Smooth muscle cell (in vitro differentiated cells): Measurements from ENCODE around the gene HOXA4. TPM values are rescaled to one million over a fixed set of nuclear protein-coding genes. Genes with fewer than 3 reads are reported as not detected.
A peak's percentile ranks its signal among the peaks of the same experiment; 100 is the strongest.

Source experiments
- DNase-seq: peaks from one replicate; lab custom pipeline; 2025; ENCODE audit not compliant: unreplicated experiment; lab: John Stamatoyannopoulos, UW
- H2AFZ ChIP-seq: fragments of 200-600 bp; sonication (generic); 2 replicates; pipeline ENCODE4 v1.6.0; 2016; ENCODE audit warnings: antibody characterized with exemption, low read depth, mild to moderate bottlenecking
- H3F3A ChIP-seq: fragments of 200-600 bp; sonication (generic); 2 replicates; pipeline ENCODE4 v1.6.0; 2017; ENCODE audit warnings: antibody characterized with exemption, low read depth
- H3K27ac ChIP-seq: fragments of 200-600 bp; sonication (generic); 2 replicates; pipeline ENCODE4 v1.5.1; 2016; ENCODE audit warnings: low read depth, mild to moderate bottlenecking
- H3K27me3 ChIP-seq: fragments of 200-600 bp; sonication (generic); 2 replicates; pipeline ENCODE4 v1.6.1; 2016; ENCODE audit warnings: low read depth, mild to moderate bottlenecking
- H3K36me3 ChIP-seq: fragments of 200-600 bp; sonication (generic); 2 replicates; pipeline ENCODE4 v1.5.1; 2016; ENCODE audit warnings: low read depth
- H3K4me1 ChIP-seq: fragments of 200-600 bp; sonication (generic); 2 replicates; pipeline ENCODE4 v1.5.1; 2016; ENCODE audit warnings: low read depth
- H3K4me2 ChIP-seq: fragments of 200-600 bp; sonication (generic); 2 replicates; pipeline ENCODE4 v1.6.0; 2016; ENCODE audit warnings: mild to moderate bottlenecking
- H3K4me3 ChIP-seq: fragments of 200-600 bp; sonication (generic); 2 replicates; pipeline ENCODE4 v1.5.1; 2016; ENCODE audit warnings: mild to moderate bottlenecking
- H3K79me2 ChIP-seq: fragments of 200-600 bp; sonication (generic); 2 replicates; pipeline ENCODE4 v1.6.0; 2016; ENCODE audit warnings: low read depth, mild to moderate bottlenecking
- H3K9ac ChIP-seq: fragments of 200-600 bp; sonication (generic); 2 replicates; pipeline ENCODE4 v1.6.0; 2016; ENCODE audit warnings: low read depth
- H3K9me3 ChIP-seq: fragments of 200-600 bp; sonication (generic); replicated peaks from 2 replicates; pipeline ENCODE4 v1.5.1; 2016; ENCODE audit warnings: low read depth
- H4K20me1 ChIP-seq: fragments of 200-600 bp; sonication (generic); 2 replicates; pipeline ENCODE4 v1.6.0; 2016; ENCODE audit warnings: low read depth
- WGBS: methylation state at CpG from one replicate; pipeline ENCODE4 v1.1.7; 2016; ENCODE audit warnings: low lambda C conversion rate; 5-methylcytosine and 5-hydroxymethylcytosine counted together
- polyA plus RNA-seq: library from polyadenylated mRNA; unstranded; fragments of >200 nt; fragmentation: Nextera tagmentation; extraction: Ambion mirVana; gene quantifications from 2 replicates; pipeline ENCODE4 v1.2.1, GENCODE V29; 2016
- total RNA-seq: library from RNA; depleted of rRNA; stranded (reverse); fragments of >200 nt; gene quantifications from 2 replicates; pipeline ENCODE4 v1.2.3, GENCODE V29; 2014
- TF ChIP-seq, protein P1 (sequence below): fragments of 200-600 bp; sonication (generic); IDR thresholded peaks from 2 replicates; pipeline ENCODE4 v1.5.1; 2017; ENCODE audit warnings: borderline replicate concordance, mild to moderate bottlenecking, antibody characterized with exemption; ENCODE audit not compliant: insufficient read depth, poor library complexity, severe bottlenecking

The HOXA4 gene
- total and polyA plus RNA-seq, 2 experiments from 2014 or later, result 0.22 TPM; not detected in 1

DNA sequence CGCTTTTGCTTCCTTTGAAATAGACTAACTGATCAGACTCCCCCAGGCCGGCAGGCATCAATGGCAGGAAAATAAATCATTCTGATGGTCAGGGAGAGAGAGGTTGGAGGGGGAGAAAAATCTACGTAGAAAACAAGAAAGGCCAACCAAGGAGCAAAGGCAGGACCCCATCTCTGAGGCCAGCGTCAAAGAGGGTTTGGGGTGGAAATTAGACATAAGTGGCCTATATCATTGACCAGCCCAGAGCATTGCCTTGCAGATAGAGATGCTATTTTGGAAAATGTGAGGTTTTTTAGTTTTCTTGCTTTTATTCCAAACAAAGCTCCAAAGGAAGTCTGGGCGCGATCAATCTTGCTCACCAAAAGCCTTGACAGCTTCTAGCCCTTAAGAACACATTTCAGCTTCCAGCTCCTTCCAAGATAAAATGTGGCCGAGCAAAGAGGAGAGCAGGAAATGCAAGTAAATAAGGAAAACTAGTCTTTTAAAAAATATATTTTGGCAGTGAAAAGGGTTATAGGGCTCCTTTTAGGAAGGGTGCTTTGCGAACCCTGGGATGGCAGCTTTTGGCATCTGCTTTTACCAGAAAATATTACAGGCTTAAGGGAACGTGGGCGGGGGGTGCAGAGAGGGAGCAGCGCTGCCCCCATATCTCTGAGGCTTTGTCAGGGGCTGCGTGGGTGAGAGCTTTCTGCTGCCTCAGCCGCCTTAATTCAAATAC lies 26.1 kb downstream of the HOXA4 start:
- no peak overlapping the region for H3K4me3 ChIP-seq
- H3K9ac ChIP-seq, result no peak overlapping the region
- H3K4me1 ChIP-seq, result peaks cover 9% of the 10 kb centered on the region
- TF ChIP-seq, protein P1, sequence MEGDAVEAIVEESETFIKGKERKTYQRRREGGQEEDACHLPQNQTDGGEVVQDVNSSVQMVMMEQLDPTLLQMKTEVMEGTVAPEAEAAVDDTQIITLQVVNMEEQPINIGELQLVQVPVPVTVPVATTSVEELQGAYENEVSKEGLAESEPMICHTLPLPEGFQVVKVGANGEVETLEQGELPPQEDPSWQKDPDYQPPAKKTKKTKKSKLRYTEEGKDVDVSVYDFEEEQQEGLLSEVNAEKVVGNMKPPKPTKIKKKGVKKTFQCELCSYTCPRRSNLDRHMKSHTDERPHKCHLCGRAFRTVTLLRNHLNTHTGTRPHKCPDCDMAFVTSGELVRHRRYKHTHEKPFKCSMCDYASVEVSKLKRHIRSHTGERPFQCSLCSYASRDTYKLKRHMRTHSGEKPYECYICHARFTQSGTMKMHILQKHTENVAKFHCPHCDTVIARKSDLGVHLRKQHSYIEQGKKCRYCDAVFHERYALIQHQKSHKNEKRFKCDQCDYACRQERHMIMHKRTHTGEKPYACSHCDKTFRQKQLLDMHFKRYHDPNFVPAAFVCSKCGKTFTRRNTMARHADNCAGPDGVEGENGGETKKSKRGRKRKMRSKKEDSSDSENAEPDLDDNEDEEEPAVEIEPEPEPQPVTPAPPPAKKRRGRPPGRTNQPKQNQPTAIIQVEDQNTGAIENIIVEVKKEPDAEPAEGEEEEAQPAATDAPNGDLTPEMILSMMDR, result no peak
- peaks cover 6% of the 10 kb centered on the region for H4K20me1 ChIP-seq
- no peaks in the 10 kb centered on the region for H3F3A ChIP-seq
- peaks cover 100% of the 10 kb centered on the region for H3K27me3 ChIP-seq
- H3K27ac ChIP-seq, result no peak overlapping the region
- no peak overlapping the region for H2AFZ ChIP-seq
- 18% methylated on average over 13 of the region's 13 CpGs for whole genome bisulfite sequencing
- H3K79me2 ChIP-seq, result no peaks in the 10 kb centered on the region
- H3K36me3 ChIP-seq, result no peaks in the 10 kb centered on the region
- H3K4me2 ChIP-seq, result no peak overlapping the region
- H3K9me3 ChIP-seq, result no peaks in the 10 kb centered on the region
- DNase-seq, result no peak

DNA sequence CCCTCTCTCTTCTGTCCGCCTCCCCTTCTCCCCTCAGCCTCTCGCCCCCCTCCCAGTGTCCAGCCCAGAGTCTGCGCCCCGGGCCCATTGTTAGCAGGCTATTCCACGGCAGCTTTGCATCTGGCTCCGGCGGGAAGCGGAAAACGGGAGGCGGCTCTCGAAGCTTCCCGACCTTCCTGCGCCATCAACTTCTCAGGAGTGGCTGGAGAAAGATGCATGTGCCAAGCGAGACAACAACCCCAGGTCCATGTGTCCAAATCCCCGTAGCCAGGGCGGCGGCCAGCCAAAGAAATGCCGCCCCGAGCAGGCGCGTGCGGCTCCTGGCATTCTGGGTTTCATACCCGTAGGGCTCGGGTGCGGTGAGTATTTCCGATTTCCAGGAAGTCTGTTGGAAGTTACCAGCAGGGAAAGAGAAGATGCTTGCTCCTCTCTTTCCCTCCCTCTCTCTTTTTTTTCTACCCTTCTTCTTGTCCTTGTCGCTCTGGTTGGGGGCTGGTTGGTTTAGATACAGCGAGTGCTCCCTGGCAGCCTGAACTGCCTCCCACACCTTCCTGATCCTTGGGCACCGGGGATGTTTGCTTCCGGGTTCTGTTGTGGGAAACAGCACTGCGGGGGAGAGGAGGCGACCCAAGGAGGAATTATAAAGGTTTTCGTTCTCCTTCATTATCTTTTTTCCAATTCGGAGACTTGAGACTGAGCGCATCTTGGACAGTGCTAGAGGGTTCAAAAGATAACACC lies 26.9 kb downstream of the HOXA4 start:
- Histone ChIP-seq H3K27me3 (peaks cover 100% of the 10 kb centered on the region), H4K20me1 (peaks cover 13% of the 10 kb centered on the region), H3K4me2 (no peak overlapping the region), H3K9ac (no peak overlapping the region), H3K79me2 (no peaks in the 10 kb centered on the region), H3K4me1 (peaks cover 9% of the 10 kb centered on the region), H3K36me3 (no peaks in the 10 kb centered on the region), H3K27ac (no peak overlapping the region), H3K9me3 (no peaks in the 10 kb centered on the region), H3F3A (no peaks in the 10 kb centered on the region), H2AFZ (no peak overlapping the region), H3K4me3 (no peak overlapping the region)
- 6% methylated on average over 33 of the region's 35 CpGs for WGBS
- TF ChIP-seq, protein P1, result no peak
- DNase-seq, result no peak

DNA sequence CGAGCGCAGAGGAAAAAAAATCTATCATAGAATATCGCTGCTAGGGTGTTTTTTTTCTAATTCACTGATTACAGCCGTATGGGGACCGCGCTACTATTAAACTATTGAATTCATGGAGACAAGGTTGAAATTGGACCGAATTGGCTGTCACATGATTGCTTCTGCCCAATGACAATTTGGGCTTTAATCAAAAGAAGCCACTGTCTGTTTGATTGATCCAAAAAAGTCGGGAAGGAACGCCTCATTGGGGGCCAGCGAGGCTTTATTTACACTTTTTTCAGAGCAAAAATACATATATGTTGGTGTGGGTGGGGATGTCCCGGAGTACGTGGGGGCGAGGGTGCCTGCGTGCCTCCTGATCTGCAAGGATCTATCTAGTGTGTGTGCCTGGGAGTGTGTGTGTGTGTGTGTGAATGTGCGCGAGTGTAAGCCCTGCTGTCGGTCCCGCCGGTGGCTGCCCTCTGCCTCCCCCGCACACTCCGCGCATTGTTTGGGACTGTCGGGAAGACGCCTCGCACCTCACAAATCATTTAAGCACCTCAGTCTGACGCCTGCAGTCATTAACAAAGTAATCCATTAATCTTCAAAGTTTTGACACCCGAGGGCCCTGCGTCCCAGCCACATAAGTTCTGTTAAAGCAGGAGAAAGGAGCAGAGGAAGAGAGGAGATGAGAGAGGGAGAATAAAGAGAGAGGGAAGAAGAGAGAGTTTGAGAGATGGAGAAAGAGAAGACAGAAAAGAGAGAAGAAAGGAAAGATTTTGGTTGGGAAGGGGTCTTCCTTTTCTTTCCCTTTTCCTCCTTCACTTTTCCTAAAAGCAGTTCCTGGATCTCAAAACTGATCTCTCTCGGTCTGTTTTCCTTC lies 27.7 kb downstream of the HOXA4 start, which contains the start of gene HOXA2:
HOXA2 (minus strand) TSS at position 103 of the 862 bp plus-strand sequence. CDS start 183 bp downstream, outside the sequence.
- TF ChIP-seq, protein P1, result no peak
- no peaks in the 10 kb centered on the region for H3K36me3 ChIP-seq
- H3K27ac ChIP-seq, result no peak within 1 kb of the TSS
- H3K4me1 ChIP-seq, result peaks cover 9% of the 10 kb centered on the region
- H4K20me1 ChIP-seq, result peaks cover 21% of the 10 kb centered on the region
- no peak within 1 kb of the TSS for H3K9ac ChIP-seq
- H3F3A ChIP-seq, result no peaks in the 10 kb centered on the region
- H2AFZ ChIP-seq, result no peak within 1 kb of the TSS
- no peak for DNase-seq
- 5% methylated on average over 27 of the region's 29 CpGs for WGBS
- no peaks in the 10 kb centered on the region for H3K79me2 ChIP-seq
- no peak within 1 kb of the TSS for H3K4me3 ChIP-seq
- H3K9me3 ChIP-seq, result no peaks in the 10 kb centered on the region
- H3K4me2 ChIP-seq, result peak within 1 kb of the TSS; percentile 49
- H3K27me3 ChIP-seq, result peaks cover 100% of the 10 kb centered on the region
